Upper lobe of left lung (tissue), 6 donors: ENCODE data around the gene TEX19. TPM values are rescaled to one million over a fixed set of nuclear protein-coding genes. Genes with fewer than 3 reads are reported as not detected.
A peak's percentile ranks its signal among the peaks of the same experiment; 100 is the strongest.

Experiments
- ATAC-seq, 2 donors: fragments of 200-7000 bp; cut with Tn5 transposase; one replicate each; pipeline ENCODE4 v1.9.1; 2022; ENCODE audit warnings: mild to moderate bottlenecking in 2 of 2, moderate library complexity in 2 of 2; ENCODE audit not compliant: low FRiP score in 2 of 2
- DNase-seq, 2 donors: peaks; one replicate each; pipeline ENCODE4 v3.0.0-alpha.2; 2019 to 2020
- H3K27ac ChIP-seq, 4 donors: fragments of 200-600 bp; sonication (generic); one replicate each; pipeline ENCODE4 v1.5.1; 2016 to 2019
- H3K27me3 ChIP-seq, 4 donors: fragments of 200-600 bp; sonication (generic); one replicate each; pipeline ENCODE4 v1.5.1; 2017 to 2019
- H3K36me3 ChIP-seq, 4 donors: fragments of 200-600 bp; sonication (generic); one replicate each; pipeline ENCODE4 v1.5.1; 2016 to 2019
- H3K4me1 ChIP-seq, 4 donors: fragments of 200-600 bp; sonication (generic); one replicate each; pipeline ENCODE4 v1.5.1; 2018 to 2019
- H3K4me3 ChIP-seq, 4 donors: fragments of 200-600 bp; sonication (generic); one replicate each; pipeline ENCODE4 v1.5.1; 2017 to 2019; ENCODE audit warnings: mild to moderate bottlenecking in 2 of 4, moderate library complexity in 1 of 4
- H3K9me3 ChIP-seq, 4 donors: fragments of 200-600 bp; sonication (generic); one replicate each; pipeline ENCODE4 v1.5.1; 2018 to 2019
- CTCF ChIP-seq, 6 experiments: fragments of 450-650 bp in 4 of 6; fragments of 200-600 bp in 2 of 6; sonication (generic) in 2 of 6; IDR thresholded peaks; one replicate each; pipeline ENCODE4 v1.5.1; 2016 to 2019; ENCODE audit warnings: antibody characterized with exemption in 6 of 6
- EP300 ChIP-seq, 4 donors: sonication (generic); formaldehyde crosslinking; IDR thresholded peaks; one replicate each; pipeline ENCODE4 v1.5.1; 2017; ENCODE audit warnings: antibody characterized with exemption in 4 of 4, control low read depth in 2 of 4
- POLR2A ChIP-seq, 4 donors: fragments of 450-650 bp; IDR thresholded peaks; one replicate each; pipeline ENCODE4 v1.5.1; 2016 to 2017; ENCODE audit warnings: antibody characterized with exemption in 4 of 4, mild to moderate bottlenecking in 2 of 4
- POLR2AphosphoS5 ChIP-seq, 2 donors: sonication (generic); formaldehyde crosslinking; IDR thresholded peaks; one replicate each; pipeline ENCODE4 v1.5.1; 2017; ENCODE audit warnings: antibody characterized with exemption in 2 of 2
- WGBS, 2 donors: methylation state at CpG; one replicate each; pipeline ENCODE4 v1.1.5; 2017 to 2018; 5-methylcytosine and 5-hydroxymethylcytosine counted together
- total RNA-seq, 6 donors: library from RNA; depleted of rRNA in 4 of 6; stranded (reverse); fragments of >200 nt in 4 of 6; gene quantifications; one replicate each; pipeline versions ENCODE4 v1.1.0 to v1.2.1, GENCODE V29; 2016 to 2021
- donor health status: DM: no; HTN: no; CAD: no; lungs with moderate emphysema.
- donor health status: DM: no; HTN: yes; CAD: no; lungs with severe emphysema.

The TEX19 gene
- total RNA-seq, 6 donors from 2014 or later: not detected

GRCh38 chr17:82396601-82397435 is 37.8 kb downstream of the TEX19 start:
- no peaks in the 10 kb centered on the region for H3K27me3 ChIP-seq
- peaks cover 0 to 19% (median 4%) of the 10 kb centered on the region in 4 donors for H3K4me1 ChIP-seq
- peak in 1 of 2 donors; percentile 81 for ATAC-seq
- WGBS, 2 donors: 76 to 84% methylated on average over 10 to 19 of the region's 19 CpGs
- DNase-seq: no peak
- no peak overlapping the region for H3K27ac ChIP-seq
- no peak overlapping the region for H3K4me3 ChIP-seq
- H3K9me3 ChIP-seq: no peaks in the 10 kb centered on the region
- TF ChIP-seq POLR2A (IDR thresholded peaks at IDR 0.05): no peak
- TF ChIP-seq EP300 (IDR thresholded peaks at IDR 0.05): no peak
- TF ChIP-seq POLR2AphosphoS5 (IDR thresholded peaks at IDR 0.05): no peak
- no peak for TF ChIP-seq CTCF (IDR thresholded peaks at IDR 0.05)
- peaks cover 2 to 49% (median 18%) of the 10 kb centered on the region in 4 donors for H3K36me3 ChIP-seq

- ATAC-seq (peak in 1 of 2 donors; percentile 32), DNase-seq (peak in 1 of 2 donors; percentile 74)
- peaks cover 0 to 19% (median 4%) of the 10 kb centered on the region in 4 donors for H3K4me1 ChIP-seq
- no peak overlapping the region for H3K27ac ChIP-seq
- TF ChIP-seq EP300 (IDR thresholded peaks at IDR 0.05): no peak
- TF ChIP-seq POLR2AphosphoS5 (IDR thresholded peaks at IDR 0.05): no peak
- no peak for TF ChIP-seq POLR2A (IDR thresholded peaks at IDR 0.05)
- TF ChIP-seq CTCF (IDR thresholded peaks at IDR 0.05): no peak
- H3K27me3 ChIP-seq: no peaks in the 10 kb centered on the region
- H3K9me3 ChIP-seq: no peaks in the 10 kb centered on the region
- H3K36me3 ChIP-seq: peaks cover 0 to 49% (median 19%) of the 10 kb centered on the region in 4 donors
- no peak overlapping the region for H3K4me3 ChIP-seq
- WGBS, 2 donors: 87 to 88% methylated on average over 31 to 36 of the region's 38 CpGs
These were observed 38.6 kb downstream of the TEX19 start for GRCh38 chr17:82397449-82398335.

- no peaks in the 10 kb centered on the region for H3K27me3 ChIP-seq
- ATAC-seq (peak in 1 of 2 donors; percentile 62), DNase-seq (peak in 1 of 2 donors; percentile 68)
- WGBS, 2 donors: 70 to 72% methylated on average over 13 of the region's 13 CpGs
- no peaks in the 10 kb centered on the region for H3K9me3 ChIP-seq
- TF ChIP-seq POLR2AphosphoS5 (IDR thresholded peaks at IDR 0.05): no peak
- TF ChIP-seq CTCF (IDR thresholded peaks at IDR 0.05): no peak
- no peak for TF ChIP-seq EP300 (IDR thresholded peaks at IDR 0.05)
- TF ChIP-seq POLR2A (IDR thresholded peaks at IDR 0.05): no peak
- no peak overlapping the region for H3K27ac ChIP-seq
- no peak overlapping the region for H3K4me3 ChIP-seq
- H3K36me3 ChIP-seq: peaks cover 0 to 52% (median 25%) of the 10 kb centered on the region in 4 donors
- H3K4me1 ChIP-seq: peaks cover 0 to 19% (median 4%) of the 10 kb centered on the region in 4 donors
These were observed 40.0 kb downstream of the TEX19 start for GRCh38 chr17:82399041-82399441.

- H3K27ac ChIP-seq: no peak overlapping the region
- ATAC-seq: peak in 1 of 2 donors; percentile 43
- 85 to 86% methylated on average over 11 to 18 of the region's 18 CpGs for WGBS, 2 donors
- no peak for DNase-seq
- no peak overlapping the region for H3K4me3 ChIP-seq
- H3K9me3 ChIP-seq: no peaks in the 10 kb centered on the region
- H3K4me1 ChIP-seq: peaks cover 0 to 19% (median 4%) of the 10 kb centered on the region in 4 donors
- TF ChIP-seq EP300 (IDR thresholded peaks at IDR 0.05): no peak
- no peak for TF ChIP-seq CTCF (IDR thresholded peaks at IDR 0.05)
- no peak for TF ChIP-seq POLR2AphosphoS5 (IDR thresholded peaks at IDR 0.05)
- TF ChIP-seq POLR2A (IDR thresholded peaks at IDR 0.05): no peak
- no peaks in the 10 kb centered on the region for H3K27me3 ChIP-seq
- peaks cover 0 to 48% (median 28%) of the 10 kb centered on the region in 4 donors for H3K36me3 ChIP-seq
These were observed 40.6 kb downstream of the TEX19 start for GRCh38 chr17:82399601-82400101.
